CD8-positive, alpha-beta memory T cell (primary cell): ENCODE data around the gene PJVK. TPM values are rescaled to one million over a fixed set of nuclear protein-coding genes. Genes with fewer than 3 reads are reported as not detected.
"Not testable (repeated sequence)": the region's sequence is repeated elsewhere in the genome, so short reads cannot be mapped to it uniquely, and the experiment has no call there.

ENCODE experiments used
- CTCF ChIA-PET: fragments of 350-600 bp; sonication (Branson Sonifier 250); formaldehyde crosslinking; loops from one replicate; lab custom pipeline; 2021; ENCODE audit warnings: antibody characterized with exemption; lab: Charles Lee
- POLR2A ChIA-PET: fragments of 350-600 bp; sonication (Branson Sonifier 250); formaldehyde crosslinking; loops from one replicate; lab custom pipeline; 2021; ENCODE audit warnings: antibody characterized with exemption; lab: Charles Lee
- DNase-seq, 5 donors: peaks; one replicate each; pipeline versions ENCODE4 v3.0.0 to v3.0.0-alpha.2; 2020 to 2022; ENCODE audit warnings: mixed read lengths in 1 of 5
- H3K27ac ChIP-seq: one replicate; pipeline ENCODE4 v1.7.0; 2013; ENCODE audit warnings: low read depth, mild to moderate bottlenecking, low read length, moderate library complexity
- H3K27me3 ChIP-seq: 2 replicates; pipeline ENCODE4 v1.7.0; 2013; ENCODE audit warnings: low read length, mild to moderate bottlenecking; ENCODE audit not compliant: insufficient read depth, poor library complexity, severe bottlenecking
- H3K36me3 ChIP-seq: 2 replicates; pipeline ENCODE4 v1.7.0; 2013; ENCODE audit warnings: mild to moderate bottlenecking, low read length, moderate library complexity; ENCODE audit not compliant: insufficient read depth
- H3K4me1 ChIP-seq: 2 replicates; pipeline ENCODE4 v1.7.0; 2013; ENCODE audit warnings: mild to moderate bottlenecking, low read length, moderate library complexity; ENCODE audit not compliant: insufficient read depth
- H3K4me3 ChIP-seq: 2 replicates; pipeline ENCODE4 v1.7.0; 2013; ENCODE audit warnings: mild to moderate bottlenecking, low read length
- H3K9me3 ChIP-seq: 2 replicates; pipeline ENCODE4 v1.7.0; 2013; ENCODE audit warnings: mild to moderate bottlenecking, low read length
- H3K27ac Mint-ChIP-seq, 8 donors: one replicate each; pipeline ENCODE4 v1.8.0; 2020 to 2021; ENCODE audit warnings: mixed read lengths in 8 of 8, mild to moderate bottlenecking in 6 of 8, inconsistent platforms in 3 of 8, moderate library complexity in 3 of 8
- H3K27me3 Mint-ChIP-seq, 2 donors: one replicate each; pipeline ENCODE4 v1.8.0; 2020 to 2021; ENCODE audit warnings: mixed read lengths in 2 of 2, mild to moderate bottlenecking in 1 of 2, moderate library complexity in 1 of 2
- H3K36me3 Mint-ChIP-seq, 3 donors: one replicate each; pipeline ENCODE4 v1.8.0; 2020 to 2021; ENCODE audit warnings: mixed read lengths in 3 of 3, inconsistent platforms in 1 of 3, mild to moderate bottlenecking in 1 of 3
- H3K4me1 Mint-ChIP-seq, 3 donors: one replicate each; pipeline ENCODE4 v1.8.0; 2020 to 2021; ENCODE audit warnings: mixed read lengths in 3 of 3, inconsistent platforms in 1 of 3, mild to moderate bottlenecking in 1 of 3
- H3K4me3 Mint-ChIP-seq, 7 donors: one replicate each; pipeline ENCODE4 v1.8.0; 2020 to 2021; ENCODE audit warnings: mixed read lengths in 7 of 7, mild to moderate bottlenecking in 6 of 7, moderate library complexity in 4 of 7, inconsistent platforms in 2 of 7
- H3K9me3 Mint-ChIP-seq, 5 donors: one replicate each; pipeline ENCODE4 v1.8.0; 2020 to 2022; ENCODE audit warnings: mixed read lengths in 5 of 5, mild to moderate bottlenecking in 3 of 5, moderate library complexity in 2 of 5, inconsistent platforms in 1 of 5
- polyA plus RNA-seq: library from polyadenylated mRNA; unstranded; fragments of 300-500 nt; fragmentation: Illumina TruSeq; gene quantifications from one replicate; pipeline ENCODE4 v1.2.3, GENCODE V29; 2021
- total RNA-seq, 2 experiments: library from RNA; stranded (reverse); gene quantifications; one replicate each; pipeline ENCODE4 v1.2.3, GENCODE V29; 2021

The PJVK gene
- total and polyA plus RNA-seq, 3 experiments from 2014 or later = 1.5 to 1.9 TPM; not detected in 1

DNA sequence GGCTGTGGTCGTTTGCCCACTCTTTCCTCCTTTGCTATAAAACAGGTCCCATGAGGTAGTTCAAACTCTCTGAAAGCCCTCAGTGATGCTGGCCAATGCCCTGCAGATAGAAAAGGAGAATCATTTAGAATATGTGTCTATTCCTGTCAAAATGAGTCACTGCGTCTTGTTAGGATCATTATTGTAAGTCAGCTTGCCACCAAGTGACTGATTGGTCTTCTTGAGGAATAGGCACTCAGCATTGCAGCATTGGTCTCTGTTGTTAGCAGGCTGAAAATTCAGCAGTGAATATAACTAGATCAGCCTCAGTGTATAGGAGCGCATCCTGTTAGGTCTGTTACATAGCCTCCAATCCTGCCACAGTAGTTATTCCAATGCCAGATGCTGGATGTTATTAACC, 29.1 kb upstream of the PJVK start:
- H3K4me1 ChIP-seq = no peaks in the 10 kb centered on the region
- Mint-ChIP-seq H3K4me1 (peaks cover 0 to 1% (median 0%) of the 10 kb centered on the region in 3 donors), H3K27ac (no peak overlapping the region), H3K9me3 (peaks cover 2 to 12% (median 6%) of the 10 kb centered on the region in 5 donors), H3K27me3 (no peaks in the 10 kb centered on the region), H3K4me3 (no peak overlapping the region), H3K36me3 (peaks cover 16 to 27% (median 21%) of the 10 kb centered on the region in 3 donors)
- no peaks in the 10 kb centered on the region for H3K36me3 ChIP-seq
- ChIA-PET POLR2A (no interaction called here), CTCF (interaction anchor here (1.0 kb wide), 1 partner anchor 8 kb away, joined by 6 read pairs; no protein-coding TSS in a partner anchor)
- no peak for DNase-seq
- H3K27me3 ChIP-seq = no peaks in the 10 kb centered on the region
- no peak overlapping the region for H3K4me3 ChIP-seq
- no peaks in the 10 kb centered on the region for H3K9me3 ChIP-seq
- H3K27ac ChIP-seq = no peak overlapping the region

- H3K4me1 ChIP-seq, DNase-seq, H3K9me3 ChIP-seq, H3K36me3 ChIP-seq, H3K27ac ChIP-seq, H3K4me3 Mint-ChIP-seq, H3K27me3 Mint-ChIP-seq, H3K4me1 Mint-ChIP-seq, H3K4me3 ChIP-seq, H3K27me3 ChIP-seq, POLR2A ChIA-PET: not testable (repeated sequence)
- CTCF ChIA-PET = interaction anchor here (0.9 kb wide), 1 partner anchor 9 kb away, joined by 3 read pairs; no protein-coding TSS in a partner anchor
- peaks cover 21 to 34% (median 33%) of the 10 kb centered on the region in 3 donors for H3K36me3 Mint-ChIP-seq
- peak overlapping the region in 1 of 8 donors; percentile 50 for H3K27ac Mint-ChIP-seq
- peaks cover 2 to 12% (median 6%) of the 10 kb centered on the region in 5 donors for H3K9me3 Mint-ChIP-seq
Observed at GRCh38 chr2:178423746-178424145, 27.4 kb upstream of the PJVK start.

- H3K4me3 ChIP-seq = no peak overlapping the region
- Mint-ChIP-seq H3K4me3 (no peak overlapping the region), H3K36me3 (peaks cover 26 to 43% (median 37%) of the 10 kb centered on the region in 3 donors), H3K4me1 (peaks cover 0 to 1% (median 0%) of the 10 kb centered on the region in 3 donors), H3K27ac (peak overlapping the region in 1 of 8 donors; percentile 17), H3K9me3 (peaks cover 2 to 12% (median 6%) of the 10 kb centered on the region in 5 donors), H3K27me3 (no peaks in the 10 kb centered on the region)
- H3K4me1 ChIP-seq = no peaks in the 10 kb centered on the region
- no peaks in the 10 kb centered on the region for H3K9me3 ChIP-seq
- ChIA-PET POLR2A (no interaction called here), CTCF (interaction anchor here (0.6 to 1.2 kb wide), 2 partner anchors 11 to 1982 kb away, joined by 3 to 4 read pairs; no protein-coding TSS in a partner anchor)
- H3K27me3 ChIP-seq = no peaks in the 10 kb centered on the region
- H3K36me3 ChIP-seq = no peaks in the 10 kb centered on the region
- no peak overlapping the region for H3K27ac ChIP-seq
- no peak for DNase-seq
Observed at GRCh38 chr2:178425255-178425827, 25.8 kb upstream of the PJVK start.

DNA sequence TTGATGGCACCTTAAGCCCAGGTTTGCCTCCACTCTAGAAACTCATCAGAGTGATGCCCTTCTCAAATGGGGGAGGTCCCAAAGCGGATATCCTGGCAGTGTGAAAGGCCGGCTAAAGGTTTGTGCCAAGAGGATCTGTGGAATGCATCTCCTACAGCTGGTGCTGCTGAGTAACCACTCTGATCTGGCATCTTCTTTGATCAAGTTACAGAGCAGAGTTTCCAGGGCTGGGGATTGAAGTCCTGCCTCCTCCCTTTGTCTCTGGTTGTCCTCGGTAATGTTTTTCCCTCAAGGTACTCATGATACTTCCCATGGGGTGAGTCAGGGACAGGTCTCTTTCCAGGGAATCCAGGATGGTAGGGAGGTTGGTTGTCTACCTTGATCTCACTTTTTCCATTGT, 24.8 kb upstream of the PJVK start:
- Histone ChIP-seq H3K27ac (no peak overlapping the region), H3K9me3 (no peaks in the 10 kb centered on the region), H3K36me3 (no peaks in the 10 kb centered on the region), H3K4me1 (no peaks in the 10 kb centered on the region), H3K4me3 (no peak overlapping the region), H3K27me3 (no peaks in the 10 kb centered on the region)
- peaks cover 0 to 1% (median 0%) of the 10 kb centered on the region in 3 donors for H3K4me1 Mint-ChIP-seq
- DNase-seq = no peak
- H3K36me3 Mint-ChIP-seq = peaks cover 29 to 53% (median 37%) of the 10 kb centered on the region in 3 donors
- H3K27me3 Mint-ChIP-seq = no peaks in the 10 kb centered on the region
- POLR2A ChIA-PET = no interaction called here
- CTCF ChIA-PET = interaction anchor here (1.2 kb wide), 1 partner anchor 12 kb away, joined by 4 read pairs; no protein-coding TSS in a partner anchor
- H3K27ac Mint-ChIP-seq = no peak overlapping the region
- peaks cover 2 to 12% (median 6%) of the 10 kb centered on the region in 5 donors for H3K9me3 Mint-ChIP-seq
- no peak overlapping the region for H3K4me3 Mint-ChIP-seq

- peaks cover 0 to 1% (median 0%) of the 10 kb centered on the region in 3 donors for H3K4me1 Mint-ChIP-seq
- H3K27ac ChIP-seq = no peak overlapping the region
- no peaks in the 10 kb centered on the region for H3K4me1 ChIP-seq
- no peaks in the 10 kb centered on the region for H3K27me3 ChIP-seq
- H3K27ac Mint-ChIP-seq = no peak overlapping the region
- no peaks in the 10 kb centered on the region for H3K9me3 ChIP-seq
- CTCF ChIA-PET = no interaction called here
- no peaks in the 10 kb centered on the region for H3K36me3 ChIP-seq
- H3K9me3 Mint-ChIP-seq = peaks cover 2 to 12% (median 6%) of the 10 kb centered on the region in 5 donors
- peaks cover 29 to 63% (median 37%) of the 10 kb centered on the region in 3 donors for H3K36me3 Mint-ChIP-seq
- H3K27me3 Mint-ChIP-seq = no peaks in the 10 kb centered on the region
- H3K4me3 ChIP-seq = no peak overlapping the region
- POLR2A ChIA-PET = no interaction called here
- H3K4me3 Mint-ChIP-seq = no peak overlapping the region
- no peak for DNase-seq
Observed at GRCh38 chr2:178427458-178427857, 23.7 kb upstream of the PJVK start.

DNA sequence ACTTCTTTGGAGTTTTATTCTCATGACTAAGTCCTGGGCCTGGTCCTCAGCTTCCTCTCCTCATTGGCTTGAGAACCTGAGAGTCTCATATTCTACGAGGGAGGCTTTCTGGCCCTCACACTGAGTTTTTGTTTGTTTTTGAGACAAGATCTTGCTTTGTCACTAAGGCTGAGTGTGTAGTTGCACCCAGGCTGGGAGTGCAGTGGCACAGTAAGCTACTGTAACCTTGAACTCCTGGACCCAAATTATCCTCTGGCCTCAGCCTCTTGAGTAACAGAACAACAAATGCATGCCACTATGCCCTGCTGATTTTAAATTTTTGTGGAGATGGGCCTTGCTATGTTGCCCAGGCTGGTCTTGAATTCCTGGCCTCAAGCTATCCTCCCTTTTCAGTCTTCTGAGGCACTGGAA, 22.8 kb upstream of the PJVK start:
- Histone ChIP-seq H3K27ac (no peak overlapping the region), H3K36me3 (peaks cover 2% of the 10 kb centered on the region), H3K9me3 (no peaks in the 10 kb centered on the region), H3K4me1 (no peaks in the 10 kb centered on the region), H3K27me3 (no peaks in the 10 kb centered on the region), H3K4me3 (no peak overlapping the region)
- H3K4me3 Mint-ChIP-seq = no peak overlapping the region
- peaks cover 29 to 73% (median 37%) of the 10 kb centered on the region in 3 donors for H3K36me3 Mint-ChIP-seq
- ChIA-PET POLR2A (no interaction called here), CTCF (interaction anchor here (0.8 to 1.7 kb wide), 2 partner anchors 14 to 16 kb away, joined by 3 to 7 read pairs; no protein-coding TSS in a partner anchor)
- DNase-seq = no peak
- peaks cover 0 to 1% (median 0%) of the 10 kb centered on the region in 3 donors for H3K4me1 Mint-ChIP-seq
- H3K9me3 Mint-ChIP-seq = peaks cover 2 to 12% (median 6%) of the 10 kb centered on the region in 5 donors
- H3K27ac Mint-ChIP-seq = peak overlapping the region in 1 of 8 donors; percentile 52
- H3K27me3 Mint-ChIP-seq = no peaks in the 10 kb centered on the region

DNA sequence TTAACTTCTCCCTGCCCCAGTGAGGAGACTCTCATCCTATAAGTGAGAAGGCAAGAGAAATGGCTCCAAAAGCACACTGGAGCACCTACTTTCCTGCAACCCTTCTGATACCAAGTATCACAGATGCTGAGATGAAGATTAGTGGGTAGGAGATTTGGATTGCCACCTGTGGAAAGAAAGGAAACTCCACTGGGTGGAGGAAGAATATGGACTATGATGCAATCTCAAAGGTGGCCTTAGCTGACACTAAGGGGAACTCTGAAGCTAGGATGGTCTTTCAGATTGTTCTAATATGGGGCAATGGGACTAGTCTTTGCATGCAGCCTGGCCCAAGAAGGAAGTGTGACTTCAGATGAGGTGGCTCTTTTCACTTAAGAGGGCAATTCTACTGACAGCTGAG, 21.8 kb upstream of the PJVK start:
- DNase-seq = no peak
- no peak overlapping the region for H3K4me3 Mint-ChIP-seq
- Histone ChIP-seq H3K36me3 (peaks cover 10% of the 10 kb centered on the region), H3K4me3 (no peak overlapping the region), H3K27me3 (no peaks in the 10 kb centered on the region), H3K27ac (no peak overlapping the region), H3K4me1 (no peaks in the 10 kb centered on the region), H3K9me3 (no peaks in the 10 kb centered on the region)
- H3K9me3 Mint-ChIP-seq = peaks cover 2 to 12% (median 6%) of the 10 kb centered on the region in 5 donors
- ChIA-PET CTCF (interaction anchor here (1.7 kb wide), 1 partner anchor 15 kb away, joined by 7 read pairs; no protein-coding TSS in a partner anchor), POLR2A (no interaction called here)
- peak overlapping the region in 1 of 8 donors; percentile 44 for H3K27ac Mint-ChIP-seq
- H3K4me1 Mint-ChIP-seq = peaks cover 0 to 1% (median 0%) of the 10 kb centered on the region in 3 donors
- H3K36me3 Mint-ChIP-seq = peaks cover 30 to 80% (median 35%) of the 10 kb centered on the region in 3 donors
- H3K27me3 Mint-ChIP-seq = no peaks in the 10 kb centered on the region

GRCh38 chr2:178436662-178437061, 14.5 kb upstream of the PJVK start:
- Mint-ChIP-seq H3K27ac (no peak overlapping the region), H3K9me3 (no peaks in the 10 kb centered on the region), H3K4me3 (no peak overlapping the region), H3K4me1 (no peaks in the 10 kb centered on the region), H3K27me3 (no peaks in the 10 kb centered on the region), H3K36me3 (peaks cover 3 to 80% (median 32%) of the 10 kb centered on the region in 3 donors)
- CTCF ChIA-PET = interaction anchor here (2.6 kb wide), 1 partner anchor 14 kb away, joined by 9 read pairs; the partner anchor contains the start of genes PJVK and PRKRA
- Histone ChIP-seq H3K4me3 (no peak overlapping the region), H3K4me1 (no peaks in the 10 kb centered on the region), H3K36me3 (peaks cover 22% of the 10 kb centered on the region), H3K9me3 (no peaks in the 10 kb centered on the region), H3K27ac (no peak overlapping the region), H3K27me3 (no peaks in the 10 kb centered on the region)
- no peak for DNase-seq
- POLR2A ChIA-PET = no interaction called here
